RKO (cell line): ENCODE results near the gene SKIC2.

ENCODE experiments used
- DNase-seq: peaks from one replicate; pipeline ENCODE4 v3.0.0-alpha.2; 2016; ENCODE audit warnings: low spot score

SKIC2 gene

DNA sequence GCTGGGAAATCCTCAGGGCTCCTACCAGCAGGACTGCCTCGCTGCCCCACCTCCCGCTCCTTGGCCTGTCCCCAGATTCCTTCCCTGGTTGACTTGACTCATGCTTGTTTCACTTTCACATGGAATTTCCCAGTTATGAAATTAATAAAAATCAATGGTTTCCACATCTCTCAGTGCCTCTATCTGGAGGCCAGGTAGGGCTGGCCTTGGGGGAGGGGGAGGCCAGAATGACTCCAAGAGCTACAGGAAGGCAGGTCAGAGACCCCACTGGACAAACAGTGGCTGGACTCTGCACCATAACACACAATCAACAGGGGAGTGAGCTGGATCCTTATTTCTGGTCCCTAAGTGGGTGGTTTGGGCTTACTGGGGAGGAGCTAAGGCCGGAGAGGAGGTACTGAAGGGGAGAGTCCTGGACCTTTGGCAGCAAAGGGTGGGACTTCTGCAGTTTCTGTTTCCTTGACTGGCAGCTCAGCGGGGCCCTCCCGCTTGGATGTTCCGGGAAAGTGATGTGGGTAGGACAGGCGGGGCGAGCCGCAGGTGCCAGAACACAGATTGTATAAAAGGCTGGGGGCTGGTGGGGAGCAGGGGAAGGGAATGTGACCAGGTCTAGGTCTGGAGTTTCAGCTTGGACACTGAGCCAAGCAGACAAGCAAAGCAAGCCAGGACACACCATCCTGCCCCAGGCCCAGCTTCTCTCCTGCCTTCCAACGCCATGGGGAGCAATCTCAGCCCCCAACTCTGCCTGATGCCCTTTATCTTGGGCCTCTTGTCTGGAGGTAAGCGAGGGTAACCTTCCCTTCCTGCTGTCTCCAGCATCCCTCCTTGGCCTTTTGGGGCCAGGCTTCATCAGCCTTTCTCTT is 13.2 kb upstream of the SKIC2 start, which contains the start of gene CFB:
Gene CFB, plus strand, starts transcription at position 589 of the 863 bp plus-strand sequence. Its CDS starts 127 bp downstream, at position 716.
- DNase-seq: no peak

DNA sequence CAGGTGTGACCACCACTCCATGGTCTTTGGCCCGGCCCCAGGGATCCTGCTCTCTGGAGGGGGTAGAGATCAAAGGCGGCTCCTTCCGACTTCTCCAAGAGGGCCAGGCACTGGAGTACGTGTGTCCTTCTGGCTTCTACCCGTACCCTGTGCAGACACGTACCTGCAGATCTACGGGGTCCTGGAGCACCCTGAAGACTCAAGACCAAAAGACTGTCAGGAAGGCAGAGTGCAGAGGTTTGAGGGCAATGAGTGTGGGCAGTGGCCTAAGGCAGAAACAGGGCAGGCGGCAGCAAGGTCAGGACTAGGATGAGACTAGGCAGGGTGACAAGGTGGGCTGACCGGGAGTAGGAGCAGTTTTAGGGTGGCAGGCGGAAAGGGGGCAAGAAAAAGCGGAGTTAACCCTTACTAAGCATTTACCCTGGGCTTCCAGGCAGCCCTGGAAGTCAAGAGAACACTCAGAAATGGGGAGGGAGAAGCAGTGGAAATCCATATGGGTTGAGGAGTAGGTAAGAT is 12.5 kb upstream of the SKIC2 start:
- no peak for DNase-seq

DNA sequence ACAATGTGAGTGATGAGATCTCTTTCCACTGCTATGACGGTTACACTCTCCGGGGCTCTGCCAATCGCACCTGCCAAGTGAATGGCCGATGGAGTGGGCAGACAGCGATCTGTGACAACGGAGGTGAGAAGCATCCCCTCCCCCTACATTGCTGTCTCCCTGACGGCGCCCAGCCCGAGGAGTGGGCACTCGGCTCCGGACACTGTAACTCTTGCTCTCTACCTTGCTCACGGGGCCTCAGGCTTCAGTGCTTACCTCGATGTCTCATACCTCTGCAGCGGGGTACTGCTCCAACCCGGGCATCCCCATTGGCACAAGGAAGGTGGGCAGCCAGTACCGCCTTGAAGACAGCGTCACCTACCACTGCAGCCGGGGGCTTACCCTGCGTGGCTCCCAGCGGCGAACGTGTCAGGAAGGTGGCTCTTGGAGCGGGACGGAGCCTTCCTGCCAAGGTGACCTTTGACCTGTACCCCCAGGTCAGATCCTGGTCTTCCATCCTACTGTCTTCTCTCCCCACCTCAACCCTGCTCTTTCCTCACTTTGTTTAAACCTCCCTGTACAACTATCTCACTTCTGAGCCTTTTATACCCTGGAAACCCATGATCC is 11.8 kb upstream of the SKIC2 start:
- DNase-seq: no peak

DNA sequence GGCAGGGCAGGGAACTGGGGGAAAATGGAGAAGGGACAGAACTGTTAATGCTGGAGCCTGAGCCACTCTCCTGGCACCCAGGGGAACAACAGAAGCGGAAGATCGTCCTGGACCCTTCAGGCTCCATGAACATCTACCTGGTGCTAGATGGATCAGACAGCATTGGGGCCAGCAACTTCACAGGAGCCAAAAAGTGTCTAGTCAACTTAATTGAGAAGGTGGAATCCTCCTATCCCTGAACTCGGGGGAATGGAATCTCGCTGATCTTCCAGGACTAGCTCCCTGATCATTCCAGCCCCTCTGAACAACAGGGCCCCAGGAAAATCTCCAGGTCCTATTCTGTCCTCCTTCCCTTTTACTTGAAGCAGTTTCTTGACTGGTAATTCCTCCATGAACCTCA is 11.1 kb upstream of the SKIC2 start:
- no peak for DNase-seq

DNA sequence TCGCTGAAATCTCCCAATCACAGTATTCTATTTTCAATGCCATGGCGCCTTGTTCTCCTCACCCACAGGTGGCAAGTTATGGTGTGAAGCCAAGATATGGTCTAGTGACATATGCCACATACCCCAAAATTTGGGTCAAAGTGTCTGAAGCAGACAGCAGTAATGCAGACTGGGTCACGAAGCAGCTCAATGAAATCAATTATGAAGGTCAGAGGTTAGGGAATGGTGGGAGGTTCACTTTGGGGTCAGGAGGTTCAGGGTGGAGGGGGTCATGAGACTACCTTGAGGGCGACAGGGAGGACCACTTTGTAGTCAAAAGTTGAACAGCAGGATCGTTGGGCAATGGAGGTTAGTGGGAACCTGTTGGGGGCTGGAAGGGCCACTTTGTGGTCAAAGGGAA is 10.7 kb upstream of the SKIC2 start:
- no peak for DNase-seq

DNA sequence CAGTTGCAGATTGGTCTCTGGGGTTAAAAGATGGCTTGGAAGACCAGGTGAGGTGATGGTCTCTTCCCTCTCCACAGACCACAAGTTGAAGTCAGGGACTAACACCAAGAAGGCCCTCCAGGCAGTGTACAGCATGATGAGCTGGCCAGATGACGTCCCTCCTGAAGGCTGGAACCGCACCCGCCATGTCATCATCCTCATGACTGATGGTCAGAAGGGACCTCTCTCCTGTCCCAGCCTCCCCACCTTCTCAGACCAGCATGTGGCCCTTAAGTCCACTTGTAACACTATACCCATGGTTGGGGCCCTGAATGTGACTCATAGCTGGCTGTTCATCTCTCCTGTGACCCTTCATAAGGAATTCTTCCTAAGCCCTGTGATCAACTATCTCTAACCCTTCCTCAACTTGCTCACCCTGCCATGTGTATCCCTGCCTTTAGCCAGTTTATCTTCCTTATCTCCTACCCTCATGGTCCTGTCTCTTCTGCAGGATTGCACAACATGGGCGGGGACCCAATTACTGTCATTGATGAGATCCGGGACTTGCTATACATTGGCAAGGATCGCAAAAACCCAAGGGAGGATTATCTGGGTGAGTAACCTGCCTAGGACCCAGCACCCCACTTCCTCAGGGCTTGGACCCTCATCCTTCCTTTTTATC is 10.1 kb upstream of the SKIC2 start:
- peak; percentile 8 for DNase-seq

DNA sequence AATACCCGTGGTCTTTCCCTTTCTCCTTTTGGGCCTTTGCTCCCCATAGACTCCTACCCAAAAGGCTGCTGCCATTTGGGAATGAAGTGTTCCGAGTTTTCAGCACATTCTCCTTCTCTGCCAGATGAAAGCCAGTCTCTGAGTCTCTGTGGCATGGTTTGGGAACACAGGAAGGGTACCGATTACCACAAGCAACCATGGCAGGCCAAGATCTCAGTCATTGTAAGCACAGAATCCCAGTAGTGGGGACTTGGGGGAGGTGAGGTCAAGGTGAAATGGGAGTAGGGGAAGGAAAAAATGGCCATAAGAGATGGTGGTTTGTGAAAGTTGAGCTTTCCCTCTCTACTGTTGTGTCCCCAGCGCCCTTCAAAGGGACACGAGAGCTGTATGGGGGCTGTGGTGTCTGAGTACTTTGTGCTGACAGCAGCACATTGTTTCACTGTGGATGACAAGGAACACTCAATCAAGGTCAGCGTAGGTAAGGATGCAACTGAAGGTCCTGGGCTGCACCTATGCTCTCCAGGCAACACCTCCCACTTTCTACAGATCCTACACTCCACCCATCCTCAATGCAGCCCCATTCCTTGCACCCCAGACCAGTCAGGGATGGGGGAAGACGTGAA is 8.9 kb upstream of the SKIC2 start:
- no peak for DNase-seq

DNA sequence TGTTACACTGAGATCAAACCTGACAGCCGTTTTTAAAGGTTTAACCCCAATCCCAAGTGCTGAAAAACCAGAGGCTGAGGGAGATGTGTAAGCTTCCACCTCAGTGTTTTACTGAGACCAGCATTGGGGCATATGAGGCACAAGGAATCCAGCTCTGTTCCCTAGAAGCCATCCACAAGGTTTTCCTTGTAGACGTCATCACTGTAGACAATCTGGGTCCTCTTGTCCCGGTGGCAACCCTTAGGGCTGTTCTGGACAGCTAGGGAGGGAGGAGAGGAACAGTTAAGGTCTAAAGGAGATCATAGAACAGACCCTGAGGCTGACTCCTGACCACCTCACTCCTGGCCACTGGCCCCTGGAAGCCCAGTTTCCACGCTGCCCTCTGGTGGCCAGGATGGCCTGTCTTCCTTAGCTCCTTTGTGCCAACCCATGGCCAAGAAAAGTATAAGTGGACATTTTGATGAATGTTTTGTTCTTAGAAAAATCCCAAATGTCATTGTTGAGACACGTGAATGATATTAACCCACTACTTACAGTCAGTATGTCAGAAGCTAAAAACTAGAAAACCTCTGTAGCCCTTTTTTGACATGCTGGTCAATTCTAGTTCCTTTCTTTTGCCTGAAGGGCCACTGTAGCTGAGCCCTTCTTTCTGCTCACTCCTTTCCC is 6.7 kb upstream of the SKIC2 start:
- peak; percentile 63 for DNase-seq

DNA sequence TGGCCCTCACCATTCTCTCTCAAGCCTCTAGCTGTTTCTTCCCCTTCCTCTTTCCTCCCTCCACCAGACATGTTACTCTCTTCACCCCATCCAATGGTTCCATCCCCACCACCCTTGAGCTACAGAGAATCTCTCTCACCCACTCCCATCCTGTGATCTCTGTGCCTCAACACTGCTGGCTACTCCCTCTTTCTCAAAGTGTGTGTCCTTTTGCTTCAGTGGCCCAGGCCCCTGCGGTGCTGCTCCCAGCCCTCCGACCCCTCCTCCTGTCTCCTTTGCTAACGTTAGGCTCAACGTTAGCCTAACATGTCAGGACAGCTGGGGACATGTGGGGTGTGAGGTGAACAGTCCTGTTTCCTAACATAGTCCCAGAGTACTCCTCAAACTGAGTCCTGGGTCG is 6.1 kb upstream of the SKIC2 start:
- no peak for DNase-seq

DNA sequence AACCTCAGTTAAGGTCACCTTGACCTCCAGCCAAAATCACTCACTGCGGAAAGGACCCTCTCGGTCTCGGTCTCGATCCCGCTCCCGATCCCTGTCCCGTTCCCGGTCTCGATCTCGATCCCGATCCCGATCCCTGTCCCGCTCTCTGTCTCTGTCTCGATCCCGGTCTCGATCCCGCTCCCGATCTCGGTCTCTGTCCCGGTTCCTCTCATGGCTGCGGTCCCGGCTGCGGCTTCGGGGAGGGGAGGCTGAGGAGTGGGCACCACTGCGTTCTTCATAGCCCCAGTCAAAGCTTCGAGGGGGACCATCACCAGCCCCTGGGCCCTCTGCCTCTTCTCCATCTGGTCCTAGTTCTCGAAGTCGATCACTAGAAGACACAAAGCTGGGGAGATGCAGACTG is 4.5 kb upstream of the SKIC2 start:
- no peak for DNase-seq

DNA sequence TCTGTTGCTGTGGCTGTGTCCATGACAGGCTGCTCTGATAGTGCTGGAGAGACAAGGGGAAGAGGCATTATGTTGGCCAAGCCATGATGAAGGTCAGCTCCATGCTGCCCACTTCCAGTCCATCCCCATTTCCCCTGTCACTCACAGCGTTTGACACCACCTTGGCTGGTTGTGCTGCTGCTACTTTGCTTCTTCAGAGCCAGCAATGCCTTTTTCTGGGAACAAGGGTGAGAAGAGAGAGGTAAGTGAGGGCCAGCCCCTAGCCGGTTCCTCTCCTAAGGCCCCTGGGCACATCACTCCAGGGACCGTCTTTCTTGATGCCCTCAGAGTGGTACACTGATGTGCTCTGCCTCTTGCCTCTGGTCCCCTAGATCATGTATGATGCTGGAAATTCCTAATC is 2.2 kb upstream of the SKIC2 start:
- DNase-seq: no peak

DNA sequence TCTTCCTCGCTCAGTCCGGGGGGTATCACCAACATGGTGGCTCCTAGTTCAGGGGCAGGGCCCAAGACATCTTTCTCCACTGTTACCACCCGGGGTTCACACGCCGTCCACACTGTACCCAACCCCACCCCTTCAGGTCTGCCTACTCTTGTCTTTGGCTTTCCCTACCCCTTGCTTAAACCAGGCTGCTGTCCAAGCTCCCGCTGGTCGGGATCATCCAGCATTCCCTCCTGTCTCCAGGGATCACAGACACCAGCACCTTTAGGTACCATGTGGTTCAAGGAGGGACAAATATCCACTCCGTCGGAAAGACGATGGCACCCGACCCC is 599 bp upstream of the SKIC2 start:
- no peak for DNase-seq

DNA sequence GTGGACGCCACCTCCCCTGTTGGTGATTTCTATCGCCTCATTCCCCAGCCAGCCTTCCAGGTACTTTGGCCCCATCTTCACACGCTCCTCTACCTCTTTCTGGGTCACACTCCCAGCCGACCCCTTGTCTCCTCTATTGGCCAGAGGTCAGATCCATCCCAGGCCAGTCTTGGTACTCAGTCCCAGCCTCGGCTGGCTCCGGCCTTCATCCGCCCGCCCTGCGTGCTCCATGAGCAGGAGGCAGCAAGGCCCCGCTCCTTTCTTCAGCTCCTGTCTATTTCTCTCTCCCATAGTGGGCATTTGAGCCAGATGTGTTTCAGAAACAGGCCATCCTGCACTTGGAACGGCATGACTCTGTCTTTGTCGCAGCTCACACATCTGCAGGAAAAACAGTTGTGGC is 2.6 kb downstream of the SKIC2 start:
- DNase-seq: no peak

DNA sequence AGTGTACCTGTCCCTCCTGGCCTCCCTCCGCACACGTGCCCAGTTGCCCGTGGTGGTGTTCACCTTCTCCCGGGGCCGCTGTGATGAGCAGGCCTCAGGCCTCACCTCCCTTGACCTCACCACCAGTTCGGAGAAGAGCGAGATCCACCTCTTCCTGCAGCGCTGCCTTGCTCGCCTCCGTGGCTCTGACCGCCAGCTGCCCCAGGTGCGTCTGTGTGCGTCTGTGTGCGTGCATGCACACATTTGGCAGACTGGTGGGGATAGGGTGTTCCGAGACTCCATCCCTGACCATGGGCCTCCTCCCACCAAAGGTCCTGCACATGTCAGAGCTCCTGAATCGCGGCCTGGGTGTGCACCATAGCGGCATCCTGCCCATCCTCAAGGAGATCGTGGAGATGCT is 4.9 kb downstream of the SKIC2 start:
- no peak for DNase-seq

DNA sequence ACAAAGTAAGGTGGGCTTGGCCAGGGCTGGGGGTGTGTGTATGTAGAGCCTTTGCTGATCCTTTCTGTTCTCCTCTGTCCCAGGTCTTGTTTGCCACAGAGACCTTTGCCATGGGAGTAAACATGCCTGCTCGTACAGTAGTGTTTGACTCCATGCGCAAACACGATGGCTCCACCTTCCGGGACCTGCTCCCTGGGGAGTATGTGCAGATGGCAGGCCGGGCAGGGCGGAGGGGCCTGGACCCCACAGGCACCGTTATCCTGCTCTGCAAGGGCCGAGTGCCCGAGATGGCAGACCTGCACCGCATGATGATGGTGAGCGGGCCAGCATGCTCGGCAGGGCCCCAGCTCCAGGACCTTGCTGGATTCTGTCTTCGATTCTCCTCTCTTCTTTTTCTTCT is 6.7 kb downstream of the SKIC2 start:
- DNase-seq: no peak

DNA sequence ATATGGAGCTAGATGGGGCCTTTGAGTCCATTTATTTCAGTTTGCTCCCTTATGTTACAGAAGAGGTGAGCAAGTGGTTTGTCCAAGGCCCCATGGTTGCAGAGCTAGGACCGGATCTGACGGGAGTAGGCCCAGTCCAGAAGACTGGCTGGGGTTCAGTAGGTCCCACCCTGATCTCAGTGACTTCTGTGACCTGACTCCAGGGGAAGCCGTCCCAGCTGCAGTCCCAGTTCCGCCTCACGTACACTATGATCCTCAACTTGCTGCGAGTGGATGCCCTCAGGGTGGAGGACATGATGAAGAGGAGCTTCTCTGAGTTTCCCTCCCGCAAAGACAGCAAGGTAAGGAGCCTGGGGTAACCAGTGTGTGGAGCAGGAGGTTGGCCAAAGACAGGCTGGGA is 7.5 kb downstream of the SKIC2 start:
- no peak for DNase-seq

DNA sequence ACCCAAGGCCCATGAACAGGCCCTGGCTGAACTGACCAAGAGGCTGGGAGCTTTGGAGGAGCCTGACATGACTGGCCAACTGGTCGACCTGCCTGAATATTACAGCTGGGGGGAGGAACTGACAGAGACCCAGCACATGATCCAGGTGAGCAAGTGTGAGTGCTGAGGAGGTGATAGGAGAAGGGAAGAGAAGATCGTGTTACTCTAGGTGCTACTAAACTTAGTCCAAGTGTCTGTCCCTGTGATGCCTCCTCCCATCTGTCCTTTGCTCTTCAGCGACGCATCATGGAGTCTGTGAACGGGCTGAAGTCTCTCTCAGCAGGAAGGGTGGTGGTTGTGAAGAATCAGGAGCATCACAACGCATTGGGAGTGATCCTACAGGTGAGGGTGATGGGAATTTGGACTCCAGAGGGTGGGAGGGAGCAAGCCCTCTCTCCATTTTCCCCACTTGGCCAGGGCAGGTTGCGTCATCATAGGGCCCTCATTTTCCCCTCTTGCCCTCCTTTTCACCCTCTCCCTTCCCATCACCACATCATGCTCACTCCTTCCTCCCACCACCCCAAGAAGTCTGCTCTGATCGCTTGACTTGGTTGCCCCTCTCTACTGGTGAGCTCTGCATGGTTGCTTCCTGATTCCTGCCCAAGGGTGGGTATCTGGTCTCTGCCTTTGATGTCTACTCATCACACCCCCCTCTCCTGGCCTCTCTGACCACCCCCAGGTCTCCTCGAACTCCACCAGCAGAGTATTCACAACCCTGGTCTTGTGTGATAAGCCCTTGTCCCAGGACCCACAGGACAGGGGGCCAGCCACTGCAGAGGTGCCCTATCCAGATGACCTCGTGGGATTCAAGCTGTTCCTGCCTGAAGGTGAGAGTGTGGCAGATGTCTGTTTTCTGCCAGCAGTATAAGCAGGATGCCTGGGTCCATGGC is 8.3 kb downstream of the SKIC2 start:
- DNase-seq: no peak

DNA sequence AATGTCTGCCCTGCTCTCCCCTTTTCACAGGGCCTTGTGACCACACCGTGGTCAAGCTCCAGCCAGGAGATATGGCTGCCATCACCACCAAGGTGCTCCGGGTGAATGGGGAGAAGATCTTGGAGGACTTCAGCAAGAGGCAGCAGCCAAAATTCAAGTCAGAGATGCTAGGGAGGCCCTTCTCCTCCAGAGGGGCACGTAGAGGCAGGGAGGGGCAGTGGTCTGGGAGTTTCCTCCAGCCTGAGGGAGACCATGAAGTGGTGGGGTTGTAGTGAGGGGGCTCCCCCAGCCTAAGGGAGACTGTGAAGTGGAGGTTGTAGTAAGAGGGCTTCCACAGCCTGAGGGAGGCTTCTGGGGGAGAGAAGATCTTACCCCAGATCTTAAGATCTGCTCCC is 8.9 kb downstream of the SKIC2 start:
- DNase-seq: no peak

DNA sequence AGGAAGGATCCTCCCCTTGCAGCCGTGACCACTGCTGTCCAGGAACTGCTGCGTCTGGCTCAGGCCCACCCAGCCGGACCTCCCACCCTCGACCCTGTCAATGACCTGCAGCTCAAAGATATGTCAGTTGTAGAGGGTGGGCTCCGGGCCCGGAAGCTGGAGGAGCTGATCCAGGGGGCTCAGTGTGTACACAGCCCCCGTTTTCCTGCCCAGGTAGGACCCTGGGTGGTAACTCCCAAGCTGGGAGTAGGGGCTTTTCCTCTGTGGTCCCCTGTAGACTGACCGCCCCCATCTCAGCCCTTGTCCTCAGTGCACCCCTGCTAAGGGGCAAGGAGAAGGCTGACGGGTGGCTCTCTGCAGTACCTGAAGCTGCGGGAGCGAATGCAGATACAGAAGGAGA is 9.4 kb downstream of the SKIC2 start:
- DNase-seq: no peak

DNA sequence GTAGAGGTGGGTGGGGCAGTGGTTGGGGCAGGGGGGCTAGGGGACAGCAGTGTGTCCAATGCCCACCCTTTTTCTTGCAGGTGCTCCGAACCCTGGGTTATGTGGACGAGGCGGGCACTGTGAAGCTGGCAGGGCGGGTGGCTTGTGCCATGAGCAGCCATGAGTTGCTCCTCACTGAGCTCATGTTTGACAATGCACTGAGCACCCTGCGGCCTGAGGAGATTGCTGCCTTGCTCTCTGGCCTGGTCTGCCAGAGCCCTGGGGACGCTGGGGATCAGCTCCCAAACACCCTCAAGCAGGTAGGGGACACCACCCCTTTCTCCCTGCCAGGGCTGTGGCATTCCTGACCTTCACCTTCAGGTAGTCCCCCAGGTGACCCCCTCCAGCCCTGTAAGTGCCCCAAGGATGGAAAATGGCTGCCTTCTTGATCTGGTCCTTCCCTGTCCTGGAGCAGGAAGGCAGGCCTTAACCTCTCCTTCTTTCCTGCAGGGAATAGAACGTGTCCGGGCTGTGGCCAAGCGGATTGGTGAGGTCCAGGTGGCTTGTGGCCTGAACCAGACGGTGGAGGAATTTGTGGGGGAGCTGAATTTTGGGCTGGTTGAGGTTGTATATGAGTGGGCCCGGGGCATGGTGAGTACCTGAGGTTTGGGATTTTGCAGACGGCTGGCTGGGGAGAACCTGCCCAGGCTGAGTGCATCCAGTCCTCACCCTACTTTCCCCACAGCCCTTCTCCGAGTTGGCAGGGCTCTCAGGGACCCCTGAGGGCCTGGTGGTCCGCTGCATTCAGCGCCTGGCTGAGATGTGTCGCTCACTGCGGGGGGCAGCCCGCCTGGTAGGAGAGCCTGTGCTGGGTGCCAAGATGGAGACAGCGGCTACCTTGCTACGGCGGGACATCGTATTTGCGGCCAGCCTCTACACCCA is 10.1 kb downstream of the SKIC2 start:
- no peak for DNase-seq
